Measurements from ENCODE around the gene CDH4. TPM values are rescaled to one million over a fixed set of nuclear protein-coding genes. Genes with fewer than 3 reads are reported as not detected.

CDH4 gene
- total and polyA plus RNA-seq, 2 donors (not counting 1 experiment from before 2014, with no cell fraction given), result not detected

GRCh38 chr20:61507778-61508177 is 255.7 kb downstream of the CDH4 start:
- H3K27me3 Mint-ChIP-seq, result no peaks in the 10 kb centered on the region
- H4K20me1 ChIP-seq (ENCODE audit: control insufficient read depth, insufficient read depth, low read length, poor library complexity, severe bottlenecking), result no peaks in the 10 kb centered on the region
- no peak overlapping the region for H2AFZ ChIP-seq (ENCODE audit: insufficient read depth, low read depth, low read length, poor library complexity, severe bottlenecking)
- H3K9me3 Mint-ChIP-seq (ENCODE audit: insufficient read depth), result no peaks in the 10 kb centered on the region
- H3K27me3 ChIP-seq (replicated peaks in 1 of 4; ENCODE audit: control extremely low read depth in 1 of 4, control insufficient read depth in 3 of 4, insufficient read depth in 4 of 4, low read length in 3 of 4), result no peaks in the 10 kb centered on the region
- 94% methylated on average over 8 of the region's 11 CpGs for WGBS (ENCODE audit: insufficient coverage)
- CTCF ChIA-PET, result no interaction called here
- TF ChIP-seq CTCF (IDR thresholded peaks at IDR 0.05), result no peak
- TF ChIP-seq EZH2 (IDR thresholded peaks at IDR 0.05; ENCODE audit: borderline replicate concordance, insufficient read depth, low read depth, low read length, poor library complexity, severe bottlenecking), result no peak
- H3K27ac Mint-ChIP-seq, result no peak overlapping the region
- H3K27ac ChIP-seq (ENCODE audit: low read length in 2 of 2), result no peak overlapping the region
- no peak overlapping the region for H3K9ac ChIP-seq (ENCODE audit: low read length)
- H3K4me3 ChIP-seq (ENCODE audit: control extremely low read depth in 1 of 5, extremely low read depth in 1 of 5, insufficient read depth in 1 of 5, low read depth in 2 of 5, low read length in 4 of 5), result no peak overlapping the region
- no peaks in the 10 kb centered on the region for H3K4me1 ChIP-seq (ENCODE audit: control insufficient read depth in 2 of 2, insufficient read depth in 2 of 2, low read length in 2 of 2)
- no peak for ATAC-seq (ENCODE audit: low read depth)
- no peaks in the 10 kb centered on the region for H3K79me2 ChIP-seq (ENCODE audit: control insufficient read depth, insufficient read depth, low read length)
- H3K4me3 Mint-ChIP-seq, result no peak overlapping the region
- DNase-seq, result no peak
- intact Hi-C loops (cut with micrococcal nuclease), result no loop called here
- H3K36me3 ChIP-seq (replicated peaks in 1 of 2; ENCODE audit: control extremely low read depth in 1 of 2, control insufficient read depth in 1 of 2, extremely low read depth in 1 of 2, insufficient read depth in 2 of 2, low read length in 1 of 2), result no peaks in the 10 kb centered on the region
- H3K9me3 ChIP-seq (ENCODE audit: control extremely low read depth in 1 of 3, control insufficient read depth in 2 of 3, insufficient read depth in 1 of 3, low read length in 2 of 3), result peaks cover 0 to 23% (median 0%) of the 10 kb centered on the region in 3 donors
- H3K4me1 Mint-ChIP-seq, result no peaks in the 10 kb centered on the region
- POLR2A ChIA-PET, result no interaction called here
- H3K4me2 ChIP-seq (replicated peaks; ENCODE audit: low read depth, low read length, poor library complexity, severe bottlenecking), result no peak overlapping the region

GRCh38 chr20:61508301-61509096 is 256.4 kb downstream of the CDH4 start:
- H3K9ac ChIP-seq (ENCODE audit: low read length), result no peak overlapping the region
- H2AFZ ChIP-seq (ENCODE audit: insufficient read depth, low read depth, low read length, poor library complexity, severe bottlenecking), result no peak overlapping the region
- H3K4me2 ChIP-seq (replicated peaks; ENCODE audit: low read depth, low read length, poor library complexity, severe bottlenecking), result no peak overlapping the region
- ChIA-PET CTCF (no interaction called here), POLR2A (no interaction called here)
- H3K9me3 ChIP-seq (ENCODE audit: control extremely low read depth in 1 of 3, control insufficient read depth in 2 of 3, insufficient read depth in 1 of 3, low read length in 2 of 3), result peaks cover 0 to 23% (median 0%) of the 10 kb centered on the region in 3 donors
- ATAC-seq (ENCODE audit: low read depth) (no peak), DNase-seq (no peak)
- no peak overlapping the region for H3K27ac ChIP-seq (ENCODE audit: low read length in 2 of 2)
- intact Hi-C loops (cut with micrococcal nuclease), result no loop called here
- H3K4me1 Mint-ChIP-seq, result no peaks in the 10 kb centered on the region
- H3K27me3 ChIP-seq (replicated peaks in 1 of 4; ENCODE audit: control extremely low read depth in 1 of 4, control insufficient read depth in 3 of 4, insufficient read depth in 4 of 4, low read length in 3 of 4), result no peaks in the 10 kb centered on the region
- no peak for TF ChIP-seq EZH2 (IDR thresholded peaks at IDR 0.05; ENCODE audit: borderline replicate concordance, insufficient read depth, low read depth, low read length, poor library complexity, severe bottlenecking)
- no peak for TF ChIP-seq CTCF (IDR thresholded peaks at IDR 0.05)
- no peaks in the 10 kb centered on the region for H4K20me1 ChIP-seq (ENCODE audit: control insufficient read depth, insufficient read depth, low read length, poor library complexity, severe bottlenecking)
- WGBS (ENCODE audit: insufficient coverage), result 89% methylated on average over 12 of the region's 13 CpGs
- H3K79me2 ChIP-seq (ENCODE audit: control insufficient read depth, insufficient read depth, low read length), result no peaks in the 10 kb centered on the region
- no peak overlapping the region for H3K27ac Mint-ChIP-seq
- H3K4me1 ChIP-seq (ENCODE audit: control insufficient read depth in 2 of 2, insufficient read depth in 2 of 2, low read length in 2 of 2), result no peaks in the 10 kb centered on the region
- no peaks in the 10 kb centered on the region for H3K9me3 Mint-ChIP-seq (ENCODE audit: insufficient read depth)
- no peaks in the 10 kb centered on the region for H3K27me3 Mint-ChIP-seq
- H3K36me3 ChIP-seq (replicated peaks in 1 of 2; ENCODE audit: control extremely low read depth in 1 of 2, control insufficient read depth in 1 of 2, extremely low read depth in 1 of 2, insufficient read depth in 2 of 2, low read length in 1 of 2), result no peaks in the 10 kb centered on the region
- H3K4me3 ChIP-seq (ENCODE audit: control extremely low read depth in 1 of 5, extremely low read depth in 1 of 5, insufficient read depth in 1 of 5, low read depth in 2 of 5, low read length in 4 of 5), result no peak overlapping the region
- no peak overlapping the region for H3K4me3 Mint-ChIP-seq

All from B cell (primary cell).